ENCODE results near the gene DAND5.

DAND5 gene

DNA sequence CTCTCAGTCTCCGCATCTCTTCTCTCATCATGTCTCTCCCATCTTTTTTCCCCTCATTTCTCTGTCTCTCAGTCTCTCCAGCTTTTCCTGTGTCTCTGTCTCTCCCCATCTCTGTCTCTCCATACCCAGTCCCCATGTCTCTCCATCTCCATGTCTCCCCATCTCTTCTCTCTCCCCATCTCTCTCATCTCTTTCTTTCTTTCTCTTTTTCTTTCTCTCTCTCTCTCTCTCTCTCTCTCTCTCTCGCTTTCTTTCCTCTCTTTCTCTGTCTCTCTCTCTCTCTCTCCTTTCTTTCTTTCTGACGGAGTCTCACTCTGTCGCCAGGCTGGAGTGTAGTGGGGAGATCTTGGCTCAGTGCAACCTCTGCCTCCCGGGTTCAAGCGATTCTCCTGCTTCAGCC is 13.3 kb downstream of the DAND5 start:
- in situ Hi-C loops (cut with MboI; ENCODE audit: low sequenced_read_pairs, unreplicated experiment) = no loop called here
- no peak for DNase-seq (ENCODE audit: low spot score)
- TF ChIP-seq, protein P1, sequence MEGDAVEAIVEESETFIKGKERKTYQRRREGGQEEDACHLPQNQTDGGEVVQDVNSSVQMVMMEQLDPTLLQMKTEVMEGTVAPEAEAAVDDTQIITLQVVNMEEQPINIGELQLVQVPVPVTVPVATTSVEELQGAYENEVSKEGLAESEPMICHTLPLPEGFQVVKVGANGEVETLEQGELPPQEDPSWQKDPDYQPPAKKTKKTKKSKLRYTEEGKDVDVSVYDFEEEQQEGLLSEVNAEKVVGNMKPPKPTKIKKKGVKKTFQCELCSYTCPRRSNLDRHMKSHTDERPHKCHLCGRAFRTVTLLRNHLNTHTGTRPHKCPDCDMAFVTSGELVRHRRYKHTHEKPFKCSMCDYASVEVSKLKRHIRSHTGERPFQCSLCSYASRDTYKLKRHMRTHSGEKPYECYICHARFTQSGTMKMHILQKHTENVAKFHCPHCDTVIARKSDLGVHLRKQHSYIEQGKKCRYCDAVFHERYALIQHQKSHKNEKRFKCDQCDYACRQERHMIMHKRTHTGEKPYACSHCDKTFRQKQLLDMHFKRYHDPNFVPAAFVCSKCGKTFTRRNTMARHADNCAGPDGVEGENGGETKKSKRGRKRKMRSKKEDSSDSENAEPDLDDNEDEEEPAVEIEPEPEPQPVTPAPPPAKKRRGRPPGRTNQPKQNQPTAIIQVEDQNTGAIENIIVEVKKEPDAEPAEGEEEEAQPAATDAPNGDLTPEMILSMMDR (IDR thresholded peaks at IDR 0.05; ENCODE audit: borderline replicate concordance, control extremely low read depth, extremely low read depth, insufficient read depth, missing control alignments) = no peak

GRCh38 chr19:12983091-12983490 is 13.7 kb downstream of the DAND5 start:
- TF ChIP-seq, protein P1 (IDR thresholded peaks at IDR 0.05; ENCODE audit: borderline replicate concordance, control extremely low read depth, extremely low read depth, insufficient read depth, missing control alignments) = no peak
- no peak for DNase-seq (ENCODE audit: low spot score)
- in situ Hi-C loops (cut with MboI; ENCODE audit: low sequenced_read_pairs, unreplicated experiment) = no loop called here

GRCh38 chr19:12983542-12984142 is 14.3 kb downstream of the DAND5 start:
- in situ Hi-C loops (cut with MboI; ENCODE audit: low sequenced_read_pairs, unreplicated experiment) = no loop called here
- DNase-seq (ENCODE audit: low spot score) = peak; percentile 90
- TF ChIP-seq, protein P1 (IDR thresholded peaks at IDR 0.05; ENCODE audit: borderline replicate concordance, control extremely low read depth, extremely low read depth, insufficient read depth, missing control alignments) = peak; percentile 96

- DNase-seq (ENCODE audit: low spot score) = no peak
- TF ChIP-seq, protein P1 (IDR thresholded peaks at IDR 0.05; ENCODE audit: borderline replicate concordance, control extremely low read depth, extremely low read depth, insufficient read depth, missing control alignments) = no peak
- in situ Hi-C loops (cut with MboI; ENCODE audit: low sequenced_read_pairs, unreplicated experiment) = no loop called here
Observed at GRCh38 chr19:12984143-12984627, 14.8 kb downstream of the DAND5 start.

GRCh38 chr19:12984683-12985048 is 15.3 kb downstream of the DAND5 start:
- in situ Hi-C loops (cut with MboI; ENCODE audit: low sequenced_read_pairs, unreplicated experiment) = no loop called here
- DNase-seq (ENCODE audit: low spot score) = no peak
- TF ChIP-seq, protein P1 (IDR thresholded peaks at IDR 0.05; ENCODE audit: borderline replicate concordance, control extremely low read depth, extremely low read depth, insufficient read depth, missing control alignments) = no peak

- TF ChIP-seq, protein P1 (IDR thresholded peaks at IDR 0.05; ENCODE audit: borderline replicate concordance, control extremely low read depth, extremely low read depth, insufficient read depth, missing control alignments) = no peak
- DNase-seq (ENCODE audit: low spot score) = no peak
- in situ Hi-C loops (cut with MboI; ENCODE audit: low sequenced_read_pairs, unreplicated experiment) = no loop called here
Observed at GRCh38 chr19:12985049-12985776, 15.8 kb downstream of the DAND5 start.

Measured in GM13976 (cell line).